ENCODE measurements around the gene LRP3. TPM values are rescaled to one million over a fixed set of nuclear protein-coding genes. Genes with fewer than 3 reads are reported as not detected.

LRP3 gene
- total RNA-seq, 1 experiment from 2014 or later = 29.0 TPM

DNA sequence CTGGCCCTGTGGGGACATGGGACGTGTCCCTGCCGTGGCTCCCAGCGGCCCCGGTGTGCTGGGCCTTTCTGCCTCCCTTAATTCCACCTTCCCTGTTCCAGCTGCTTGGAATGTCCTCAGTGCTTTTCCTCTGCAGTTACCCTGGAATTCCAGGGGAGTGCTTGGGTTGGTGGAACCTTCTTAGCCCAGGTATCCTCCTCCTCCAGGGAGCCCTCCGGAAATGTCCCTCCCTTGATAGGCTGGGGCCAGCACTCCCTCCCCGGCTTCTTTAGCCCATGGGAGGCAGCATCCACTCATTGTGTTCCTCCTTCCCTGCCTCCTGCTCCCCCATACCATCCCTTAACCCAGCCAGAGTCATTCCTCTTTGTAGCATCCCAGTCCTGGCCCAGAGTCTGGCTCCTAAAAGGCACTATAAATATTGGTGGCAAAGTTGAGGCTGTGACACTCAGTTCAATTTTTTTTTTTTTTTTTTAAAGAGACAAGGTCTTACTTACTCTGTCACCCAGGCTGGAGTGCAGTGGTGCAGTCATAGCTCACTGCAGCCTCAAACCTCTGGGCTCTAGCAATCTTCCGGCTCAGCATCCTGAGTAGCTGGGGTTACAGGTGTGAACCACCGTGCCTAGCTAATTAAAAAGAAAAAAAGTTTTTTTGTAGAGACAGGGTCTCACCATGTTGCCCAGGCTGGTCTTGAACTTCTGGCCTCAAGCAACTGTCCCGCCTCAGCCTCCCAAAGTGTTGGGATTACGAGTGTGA lies 45.3 kb downstream of the LRP3 start:
- ChIA-PET POLR2A (no interaction called here), CTCF (interaction anchor here (0.6 to 1.3 kb wide), 4 partner anchors 10 to 575 kb away, joined by 3 to 5 read pairs (median 4); no protein-coding TSS in a partner anchor), RAD21 (ENCODE audit: low non-redundant PET in 1 of 2, low total read pairs in 2 of 2, uncharacterized antibody in 2 of 2, unreplicated experiment in 2 of 2) (no interaction called here)
- no peaks in the 10 kb centered on the region for H4K20me1 ChIP-seq (ENCODE audit: insufficient read depth)
- H3K27ac ChIP-seq (ENCODE audit: low read depth, low read length) = no peak overlapping the region
- no peaks in the 10 kb centered on the region for H3K79me2 ChIP-seq (ENCODE audit: insufficient read depth, low read length)
- H3K4me3 ChIP-seq (replicated peaks in 1 of 2; ENCODE audit: low read depth in 1 of 2, low read length in 2 of 2) = no peak overlapping the region
- H3K4me2 ChIP-seq (ENCODE audit: low read length) = no peak overlapping the region
- peaks cover 0 to 14% of the 10 kb centered on the region in 2 experiments; a peak in 2 of 4 replicates for H3K4me1 ChIP-seq (ENCODE audit: control insufficient read depth in 1 of 2, insufficient read depth in 2 of 2, low read length in 2 of 2)
- ATAC-seq (no peak), DNase-seq (ENCODE audit: low read depth, low spot score) (no peak)
- no peaks in the 10 kb centered on the region for H3K9me3 ChIP-seq (ENCODE audit: control insufficient read depth in 1 of 2, insufficient read depth in 1 of 2, low read depth in 1 of 2, low read length in 2 of 2)
- H3K9me2 ChIP-seq (ENCODE audit: insufficient read depth) = no peaks in the 10 kb centered on the region
- no peak overlapping the region for H3K9ac ChIP-seq (ENCODE audit: low read length)
- H2AFZ ChIP-seq (ENCODE audit: low read depth, low read length, poor library complexity, severe bottlenecking) = no peak overlapping the region
- H3K36me3 ChIP-seq (ENCODE audit: control insufficient read depth in 1 of 2, insufficient read depth in 2 of 2, low read length in 2 of 2) = no peaks in the 10 kb centered on the region
- intact Hi-C loops (cut with micrococcal nuclease) = no loop called here
- no peaks in the 10 kb centered on the region for H3K27me3 ChIP-seq (ENCODE audit: insufficient read depth, low read length)
- no peak for TF ChIP-seq EZH2phosphoT487 (IDR thresholded peaks at IDR 0.05; ENCODE audit: borderline replicate concordance)
- no peak for TF ChIP-seq CBX3 (IDR thresholded peaks at IDR 0.05; ENCODE audit: low read depth)
- no peak for TF ChIP-seq RAD21 (IDR thresholded peaks at IDR 0.05; ENCODE audit: low read depth)
- TF ChIP-seq EGR1 (IDR thresholded peaks at IDR 0.05; ENCODE audit: low read depth) = no peak
- no peak for TF ChIP-seq CEBPB (IDR thresholded peaks at IDR 0.05; ENCODE audit: low read depth)
- TF ChIP-seq, protein P1, sequence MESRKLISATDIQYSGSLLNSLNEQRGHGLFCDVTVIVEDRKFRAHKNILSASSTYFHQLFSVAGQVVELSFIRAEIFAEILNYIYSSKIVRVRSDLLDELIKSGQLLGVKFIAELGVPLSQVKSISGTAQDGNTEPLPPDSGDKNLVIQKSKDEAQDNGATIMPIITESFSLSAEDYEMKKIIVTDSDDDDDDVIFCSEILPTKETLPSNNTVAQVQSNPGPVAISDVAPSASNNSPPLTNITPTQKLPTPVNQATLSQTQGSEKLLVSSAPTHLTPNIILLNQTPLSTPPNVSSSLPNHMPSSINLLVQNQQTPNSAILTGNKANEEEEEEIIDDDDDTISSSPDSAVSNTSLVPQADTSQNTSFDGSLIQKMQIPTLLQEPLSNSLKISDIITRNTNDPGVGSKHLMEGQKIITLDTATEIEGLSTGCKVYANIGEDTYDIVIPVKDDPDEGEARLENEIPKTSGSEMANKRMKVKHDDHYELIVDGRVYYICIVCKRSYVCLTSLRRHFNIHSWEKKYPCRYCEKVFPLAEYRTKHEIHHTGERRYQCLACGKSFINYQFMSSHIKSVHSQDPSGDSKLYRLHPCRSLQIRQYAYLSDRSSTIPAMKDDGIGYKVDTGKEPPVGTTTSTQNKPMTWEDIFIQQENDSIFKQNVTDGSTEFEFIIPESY (IDR thresholded peaks at IDR 0.05; ENCODE audit: extremely low read depth, insufficient replicate concordance, low read length) = no peak
- no TSS peak for BruUV-seq (replicated peaks)

Data from HCT116 (cell line).